Stimulated activated CD8-positive, alpha-beta memory T cell treated with anti-CD3 and anti-CD28 coated beads, Interleukin-4, amount 100 ng/mL, for 24 hours (primary cell): ENCODE measurements around the gene KLHL4.
"Not testable (repeated sequence)": the region's sequence is repeated elsewhere in the genome, so short reads cannot be mapped to it uniquely, and the experiment has no call there.

Experiments
- DNase-seq: peaks from one replicate; pipeline ENCODE4 v3.0.0-alpha.2; 2020; ENCODE audit warnings: low read depth

The KLHL4 gene, protein sequence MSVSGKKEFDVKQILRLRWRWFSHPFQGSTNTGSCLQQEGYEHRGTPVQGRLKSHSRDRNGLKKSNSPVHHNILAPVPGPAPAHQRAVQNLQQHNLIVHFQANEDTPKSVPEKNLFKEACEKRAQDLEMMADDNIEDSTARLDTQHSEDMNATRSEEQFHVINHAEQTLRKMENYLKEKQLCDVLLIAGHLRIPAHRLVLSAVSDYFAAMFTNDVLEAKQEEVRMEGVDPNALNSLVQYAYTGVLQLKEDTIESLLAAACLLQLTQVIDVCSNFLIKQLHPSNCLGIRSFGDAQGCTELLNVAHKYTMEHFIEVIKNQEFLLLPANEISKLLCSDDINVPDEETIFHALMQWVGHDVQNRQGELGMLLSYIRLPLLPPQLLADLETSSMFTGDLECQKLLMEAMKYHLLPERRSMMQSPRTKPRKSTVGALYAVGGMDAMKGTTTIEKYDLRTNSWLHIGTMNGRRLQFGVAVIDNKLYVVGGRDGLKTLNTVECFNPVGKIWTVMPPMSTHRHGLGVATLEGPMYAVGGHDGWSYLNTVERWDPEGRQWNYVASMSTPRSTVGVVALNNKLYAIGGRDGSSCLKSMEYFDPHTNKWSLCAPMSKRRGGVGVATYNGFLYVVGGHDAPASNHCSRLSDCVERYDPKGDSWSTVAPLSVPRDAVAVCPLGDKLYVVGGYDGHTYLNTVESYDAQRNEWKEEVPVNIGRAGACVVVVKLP

DNA sequence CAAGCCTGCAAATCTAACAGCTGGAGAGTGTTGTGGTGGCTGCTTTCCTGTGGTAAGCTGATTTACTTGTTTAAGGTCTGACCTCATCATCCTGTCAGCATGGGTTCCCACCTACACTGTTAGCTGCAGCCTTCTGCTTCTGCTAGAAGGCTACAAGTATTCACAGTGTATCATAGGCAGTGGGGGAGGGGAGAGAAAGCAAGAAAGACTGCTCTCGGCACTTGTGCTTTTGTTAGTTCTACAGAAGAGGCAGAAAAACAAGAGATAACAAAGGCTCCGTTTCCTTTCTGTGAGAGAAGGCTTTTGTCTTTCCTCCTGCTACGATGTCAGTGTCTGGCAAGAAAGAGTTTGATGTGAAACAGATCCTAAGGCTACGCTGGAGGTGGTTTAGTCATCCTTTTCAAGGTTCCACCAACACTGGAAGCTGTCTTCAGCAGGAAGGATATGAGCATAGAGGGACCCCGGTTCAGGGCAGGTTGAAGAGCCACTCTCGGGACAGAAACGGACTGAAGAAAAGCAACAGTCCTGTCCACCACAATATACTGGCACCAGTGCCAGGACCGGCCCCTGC is at the start of gene KLHL4:
Gene KLHL4 (plus strand): TSS at position 232 of the 571 bp plus-strand sequence. CDS start 92 bp downstream, at position 324.
- DNase-seq = peak; percentile 0

DNA sequence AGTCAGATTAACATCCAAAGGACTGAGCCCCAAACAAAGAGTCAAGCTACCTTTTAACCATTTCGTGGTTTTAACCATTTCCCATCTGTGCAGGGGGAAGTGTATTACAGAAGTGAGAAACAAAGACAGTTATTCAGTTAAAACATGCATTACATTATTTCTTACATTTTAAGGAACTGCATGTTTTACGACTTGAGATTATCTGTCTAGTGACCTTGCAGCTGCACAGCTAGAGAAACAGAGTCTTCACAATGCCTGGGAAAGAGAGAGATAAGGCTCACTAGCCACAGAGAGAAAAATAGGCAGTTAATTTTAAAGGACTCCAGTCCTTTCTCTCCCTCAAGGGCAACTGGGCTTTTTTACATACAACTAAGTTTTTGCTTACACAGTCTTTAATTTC is 48.7 kb upstream of the KLHL4 start:
- DNase-seq = no peak

DNA sequence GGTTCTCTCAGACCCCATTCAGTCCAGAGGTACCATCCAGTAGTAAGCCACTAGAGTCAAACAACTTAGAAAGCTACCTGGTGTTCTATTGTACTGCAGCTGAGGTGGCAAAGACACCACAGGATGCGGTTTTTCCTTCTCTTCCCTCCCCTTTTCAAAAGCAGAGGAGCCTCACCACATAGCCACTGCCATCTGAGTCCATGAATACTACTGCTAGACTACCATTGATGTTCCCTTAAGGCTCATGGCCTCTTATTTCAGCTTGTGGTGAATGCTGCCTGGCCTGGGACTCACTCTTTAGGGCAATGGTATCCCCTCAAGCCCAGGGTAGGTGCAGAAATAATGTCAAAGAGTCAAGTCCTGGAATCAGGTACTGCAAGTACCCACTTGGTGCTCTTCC is 41.8 kb upstream of the KLHL4 start:
- DNase-seq = no peak

DNA sequence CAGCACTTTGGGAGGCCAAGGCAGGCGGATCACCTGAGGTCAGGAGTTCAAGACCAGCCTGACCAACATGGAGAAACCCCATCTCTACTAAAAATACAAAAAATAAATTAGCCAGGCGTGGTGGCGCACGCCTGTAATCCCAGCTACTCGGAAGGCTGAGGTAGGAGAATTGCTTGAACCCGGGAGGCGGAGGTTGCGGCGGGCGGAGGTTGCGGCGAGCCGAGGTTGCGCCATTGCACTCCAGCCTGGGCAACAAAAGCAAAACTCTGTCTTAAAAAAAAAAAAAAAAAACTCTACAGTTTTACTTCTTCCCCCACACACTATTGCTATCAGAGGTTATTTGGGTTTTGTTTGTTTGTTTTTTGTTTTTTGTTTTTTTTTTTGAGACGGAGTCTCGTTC is 38.9 kb upstream of the KLHL4 start:
- not testable (repeated sequence) for DNase-seq

DNA sequence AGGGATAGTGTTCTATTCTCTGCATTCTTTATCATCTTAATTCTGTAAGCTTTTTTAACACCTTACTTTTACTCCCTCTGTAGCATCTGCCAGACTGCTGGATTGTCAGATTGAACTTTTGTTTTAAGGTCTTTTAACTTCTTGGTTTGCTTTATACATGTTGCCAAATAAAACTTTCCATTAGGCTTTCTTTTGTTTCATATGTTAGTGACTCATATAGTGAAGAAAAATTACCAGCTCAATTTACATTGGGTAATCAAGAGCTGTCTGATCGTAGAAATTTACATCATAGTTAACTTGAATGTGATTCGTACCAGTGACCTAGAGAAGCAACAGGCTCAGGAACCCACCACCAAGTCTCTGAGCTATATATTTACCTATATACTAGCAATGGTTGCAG is 28.5 kb upstream of the KLHL4 start:
- DNase-seq = no peak

DNA sequence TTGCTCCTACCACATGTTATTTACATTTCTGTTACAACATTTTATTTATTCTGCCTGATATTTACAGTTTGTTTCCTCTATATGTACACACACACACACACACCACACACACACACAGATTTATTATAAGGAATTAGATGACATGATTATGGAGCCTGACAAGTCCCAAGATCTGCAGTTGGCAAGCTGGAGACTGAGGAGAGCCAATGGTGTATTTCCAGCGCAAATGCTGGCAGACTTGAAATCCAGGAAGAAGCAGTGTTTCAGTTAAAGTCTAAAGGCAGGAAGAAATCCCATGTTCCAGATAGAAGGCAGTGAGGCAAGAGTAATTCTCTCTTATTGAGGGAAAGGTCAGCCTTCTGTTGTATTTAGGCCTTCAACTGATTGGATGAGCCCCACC is 1.8 kb upstream of the KLHL4 start:
- no peak for DNase-seq

DNA sequence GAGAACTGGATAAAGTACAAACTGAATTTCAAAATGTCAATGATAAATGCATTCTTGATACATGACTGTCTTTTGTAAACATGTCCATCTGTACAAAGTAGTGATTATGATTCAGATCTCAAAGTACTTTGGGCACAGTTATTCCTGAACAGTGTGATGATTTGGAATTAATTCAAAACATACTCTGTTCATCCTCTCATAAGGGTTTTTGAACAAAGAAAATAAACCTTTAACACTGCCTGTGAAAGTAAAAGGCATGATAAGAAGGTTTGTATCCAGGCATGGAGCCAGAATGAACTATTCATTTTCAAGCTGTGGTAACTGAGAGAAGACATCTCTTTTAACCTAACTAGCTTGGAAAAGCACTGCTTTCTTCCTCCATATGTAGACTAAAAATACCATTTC is 883 bp upstream of the KLHL4 start:
- no peak for DNase-seq

DNA sequence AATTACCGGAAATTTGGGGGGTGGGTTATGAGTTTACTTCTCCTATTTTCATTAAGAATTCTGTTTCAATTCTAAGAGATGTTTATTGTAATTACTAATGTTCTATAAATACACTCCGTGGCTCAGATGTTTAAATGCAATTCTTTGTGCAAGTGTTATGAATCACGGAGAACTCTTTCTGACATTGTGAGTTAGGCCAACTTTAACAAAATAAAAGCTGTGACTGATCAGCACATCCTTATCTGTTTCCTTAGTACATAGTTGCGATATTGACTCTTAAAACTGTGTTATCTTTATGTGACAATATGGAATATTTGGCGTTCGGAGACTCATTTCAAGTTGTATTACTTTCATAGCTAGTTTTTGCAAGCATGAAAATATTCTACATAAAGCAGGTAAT is 902 bp downstream of the KLHL4 start:
- no peak for DNase-seq

DNA sequence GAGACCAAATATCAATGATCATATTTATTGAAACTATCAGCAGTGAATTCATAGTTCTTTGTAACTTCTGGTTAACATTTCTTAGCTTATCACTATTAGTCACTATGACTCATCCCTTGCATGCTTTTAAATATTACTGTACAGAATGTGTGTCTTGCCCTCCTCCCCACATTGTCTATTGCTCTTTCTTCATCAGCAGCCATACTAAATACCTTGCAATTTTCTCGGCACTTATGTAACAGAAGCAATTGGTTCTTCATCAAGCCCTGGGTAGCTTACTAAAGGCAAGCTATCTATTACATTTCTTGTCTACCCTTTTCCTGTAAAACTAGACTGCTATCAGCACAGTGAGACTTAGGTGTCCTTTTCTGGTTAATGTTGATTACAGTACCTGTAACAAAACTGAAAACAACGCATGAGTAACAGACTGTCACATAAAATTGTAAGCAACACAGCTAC is 8.2 kb downstream of the KLHL4 start:
- no peak for DNase-seq

DNA sequence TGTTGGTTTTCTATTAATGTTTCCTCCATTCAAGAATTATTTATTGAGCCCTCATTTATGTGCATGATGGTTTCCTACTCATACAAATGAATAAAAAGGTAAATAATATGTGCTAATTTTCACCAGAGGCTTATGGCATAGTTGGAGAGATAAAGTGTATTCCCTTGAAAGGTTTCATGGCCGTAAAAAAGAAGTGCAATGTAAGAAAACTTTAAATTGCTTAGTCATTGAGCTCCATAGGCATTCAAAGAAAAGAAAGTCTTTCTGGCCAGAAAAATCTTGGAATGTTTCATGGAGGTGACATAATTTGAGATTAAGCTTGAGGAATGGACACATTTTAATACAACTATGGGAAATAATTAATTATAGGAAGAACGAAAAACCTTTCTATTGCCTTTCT is 8.7 kb downstream of the KLHL4 start:
- no peak for DNase-seq

DNA sequence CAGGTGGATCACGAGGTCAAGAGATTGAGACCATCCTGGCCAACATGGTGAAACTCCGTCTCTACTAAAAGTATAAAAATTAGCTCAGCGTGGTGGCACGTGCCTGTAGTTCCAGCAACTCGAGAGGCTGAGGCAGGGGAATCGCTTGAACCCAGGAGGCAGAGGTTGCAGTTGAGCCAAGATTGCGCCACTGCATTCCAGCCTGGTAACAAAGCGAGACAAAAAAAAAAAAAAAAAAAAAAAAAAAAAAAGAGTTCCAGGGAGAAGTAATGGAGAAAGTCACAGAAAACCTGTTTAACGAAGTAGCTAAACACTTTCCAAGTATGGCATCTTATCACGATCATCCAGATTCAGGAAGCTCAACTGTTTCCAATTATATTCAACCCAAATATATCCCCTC is 10.9 kb downstream of the KLHL4 start:
- DNase-seq = no peak

DNA sequence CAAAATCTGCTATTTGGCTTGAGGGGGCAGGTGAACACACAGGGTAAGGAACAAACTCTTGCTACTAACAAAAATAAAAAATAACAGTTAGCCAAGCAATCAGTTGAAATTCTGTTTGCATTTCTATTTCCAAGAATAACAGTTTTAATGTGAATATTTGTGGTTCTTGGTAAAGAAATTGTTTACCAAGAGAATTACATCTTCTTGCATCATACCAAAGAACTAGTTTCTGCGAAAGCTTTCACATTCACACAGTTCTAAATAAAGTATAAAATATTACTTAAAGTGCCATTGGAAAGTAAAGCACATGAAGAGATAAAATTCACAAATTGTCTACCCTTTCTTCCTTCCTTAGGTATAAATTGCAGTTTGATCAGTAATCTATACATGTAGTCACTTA is 54.4 kb downstream of the KLHL4 start:
- DNase-seq = no peak

DNA sequence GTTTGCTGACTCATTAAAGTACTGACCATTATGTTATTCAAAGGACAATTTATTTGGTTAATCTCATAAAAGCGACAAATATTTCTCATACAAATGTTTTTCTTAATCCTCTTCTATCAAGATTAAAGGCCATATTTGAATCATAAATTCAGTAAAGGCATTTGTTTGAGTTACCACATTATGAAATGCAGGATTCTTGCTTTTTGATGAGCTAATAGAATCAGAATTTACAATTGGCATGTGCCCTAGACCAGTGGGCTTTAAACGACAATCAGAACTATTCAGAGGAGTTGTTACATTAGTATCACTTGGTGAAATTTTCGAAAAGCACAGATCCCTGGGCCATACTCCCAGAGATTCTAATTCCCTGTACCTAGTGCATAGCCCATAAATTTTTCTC is 55.3 kb downstream of the KLHL4 start:
- no peak for DNase-seq

DNA sequence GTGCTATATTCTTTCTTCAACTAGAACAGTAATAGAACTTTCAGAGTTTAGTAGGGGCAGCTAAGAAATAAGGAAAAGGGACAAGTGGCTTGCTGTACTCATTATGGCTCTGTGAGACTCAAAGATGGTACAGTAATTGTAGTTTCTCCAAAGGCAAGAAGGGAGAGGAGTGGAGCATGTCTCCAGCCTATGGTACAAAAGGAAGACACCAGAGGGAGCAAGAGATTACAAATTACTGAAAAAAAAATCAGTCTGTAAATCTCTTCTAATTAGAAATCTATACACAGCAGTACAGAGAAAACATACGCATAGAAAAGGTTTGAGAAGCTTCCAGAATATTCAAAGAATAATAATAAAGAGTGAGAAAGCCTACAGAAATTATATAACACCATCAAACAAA is 61.4 kb downstream of the KLHL4 start:
- no peak for DNase-seq

DNA sequence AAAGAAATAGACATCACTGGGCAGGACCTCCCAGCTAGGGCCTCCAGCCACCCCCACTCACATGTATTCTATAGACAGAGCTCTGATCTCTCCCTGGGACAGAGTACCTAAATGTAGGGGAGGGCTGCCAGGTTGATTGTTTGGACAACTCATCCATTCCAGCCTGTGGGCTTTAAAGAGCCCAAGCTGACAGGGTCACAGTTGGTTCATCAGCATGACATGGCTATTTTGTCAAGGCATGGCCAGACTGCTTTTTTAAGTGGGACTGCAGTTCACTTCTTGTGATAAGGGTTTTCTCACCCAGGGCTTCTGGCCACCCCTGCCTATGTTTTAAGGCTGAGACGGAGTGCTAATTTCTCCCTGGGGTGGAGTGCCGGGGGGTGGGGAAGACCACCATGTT is 63.3 kb downstream of the KLHL4 start:
- no peak for DNase-seq

DNA sequence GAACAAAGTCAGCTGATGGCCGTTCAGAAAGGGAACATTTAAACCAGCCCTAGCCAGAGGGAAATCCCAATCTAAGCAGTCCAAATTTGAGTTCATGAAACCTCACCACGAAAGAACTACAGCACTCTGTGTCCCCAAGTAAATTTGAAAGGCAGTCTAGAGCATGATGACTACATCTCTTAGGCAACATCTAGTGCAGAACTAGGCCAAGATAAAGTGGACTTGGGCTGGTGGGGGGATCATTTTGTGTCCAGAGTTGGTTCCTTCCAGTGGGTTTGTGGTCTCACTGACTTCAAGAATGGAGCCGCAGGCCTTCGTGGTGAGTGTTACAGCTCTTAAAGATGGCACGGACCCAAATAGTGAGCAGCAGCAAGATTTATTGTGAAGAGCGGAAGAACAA is 64.9 kb downstream of the KLHL4 start:
- DNase-seq = no peak

DNA sequence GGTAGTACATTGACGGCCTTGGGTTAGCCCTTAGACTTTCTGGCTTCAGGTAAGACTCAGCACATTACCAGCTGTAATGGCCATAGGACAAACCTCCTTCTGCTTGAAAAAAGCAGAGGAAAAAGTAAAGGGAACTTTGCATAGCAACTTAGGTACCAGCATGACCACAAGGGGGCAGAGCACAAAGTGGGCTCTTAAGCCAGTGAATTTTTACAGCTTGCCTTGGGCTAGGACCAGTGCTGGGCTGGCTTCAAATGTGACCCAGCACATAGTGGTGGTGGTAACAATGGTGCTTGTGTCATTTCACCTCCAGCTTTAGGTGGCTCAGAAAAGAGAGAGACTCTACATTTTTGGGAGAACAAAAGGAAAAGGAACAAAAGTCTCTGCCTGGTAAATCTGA is 66.1 kb downstream of the KLHL4 start:
- DNase-seq = no peak

DNA sequence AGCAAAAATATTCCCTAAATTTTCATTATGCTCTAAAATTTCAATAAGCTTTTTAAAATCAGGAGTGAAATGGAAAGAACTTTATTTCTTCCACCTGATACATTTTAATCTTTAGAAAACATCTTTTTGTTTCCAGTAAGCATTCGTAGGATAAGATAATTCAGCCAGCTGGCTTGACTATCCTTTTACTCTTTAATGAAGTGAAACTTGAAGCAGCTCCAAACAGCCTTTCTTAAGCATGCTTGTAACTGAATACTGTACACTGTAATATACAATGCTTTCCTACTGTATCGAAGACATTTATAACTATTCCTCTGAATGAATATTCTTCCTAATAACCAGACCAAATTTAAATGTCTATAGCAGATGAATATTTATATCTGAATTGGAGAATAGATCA is 98.8 kb downstream of the KLHL4 start:
- no peak for DNase-seq

DNA sequence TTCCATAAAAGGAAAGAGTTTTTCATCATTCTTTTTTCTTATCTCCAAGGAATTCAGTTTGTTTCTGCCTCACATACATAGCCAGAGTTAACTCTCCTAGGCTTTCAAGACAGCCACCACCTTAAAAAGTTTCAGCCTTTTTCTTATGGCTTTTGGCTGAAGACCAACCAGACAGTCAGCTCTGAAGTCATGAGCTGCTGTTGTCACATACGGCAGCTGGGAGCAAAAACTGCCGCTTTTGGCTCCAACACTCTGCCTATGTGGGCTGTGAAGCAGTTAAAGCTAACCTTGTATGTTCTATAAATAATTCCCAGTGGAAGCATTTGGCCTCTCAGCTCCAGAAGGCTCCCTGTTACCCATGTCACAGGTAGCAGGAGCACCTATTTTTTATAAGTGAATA is 104.1 kb downstream of the KLHL4 start:
- no peak for DNase-seq

DNA sequence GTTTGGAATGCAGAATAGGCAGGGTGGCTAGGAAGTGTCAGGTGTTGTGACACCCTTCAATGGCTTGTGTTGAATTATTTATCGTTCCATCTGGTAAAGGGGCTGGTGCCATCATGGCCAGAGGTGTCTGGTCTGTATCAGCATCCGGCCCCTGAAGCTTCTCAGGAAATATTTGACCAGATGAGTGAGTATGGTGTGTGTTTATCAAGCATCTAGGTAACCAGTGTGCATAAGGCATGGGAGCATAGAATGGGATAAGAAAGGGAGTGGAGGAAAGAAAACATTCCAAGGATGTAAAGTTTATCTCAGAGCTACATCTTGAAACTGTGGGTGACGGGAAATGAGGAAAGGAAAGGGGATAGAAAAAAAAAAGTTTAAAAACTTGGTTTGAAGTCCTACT is 109.4 kb downstream of the KLHL4 start:
- DNase-seq = no peak

DNA sequence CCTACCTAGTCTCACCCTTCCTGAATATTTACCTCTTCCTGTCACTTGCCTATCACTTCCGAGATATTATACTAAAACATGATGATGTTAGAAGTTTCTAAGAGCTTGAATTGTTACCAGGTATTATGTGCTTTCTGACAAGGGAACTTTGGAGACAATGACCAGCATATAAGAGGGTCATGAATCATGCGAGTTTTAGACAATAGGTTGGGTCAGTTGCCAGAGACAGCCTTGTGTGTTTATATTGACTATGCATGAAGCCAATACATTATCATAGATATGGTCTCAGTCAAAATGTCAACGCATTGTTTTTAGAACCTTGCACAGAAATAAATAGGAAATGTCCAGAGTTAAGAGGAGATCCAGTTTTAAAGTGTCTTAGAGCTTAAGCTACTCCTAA is 116.8 kb downstream of the KLHL4 start:
- no peak for DNase-seq

DNA sequence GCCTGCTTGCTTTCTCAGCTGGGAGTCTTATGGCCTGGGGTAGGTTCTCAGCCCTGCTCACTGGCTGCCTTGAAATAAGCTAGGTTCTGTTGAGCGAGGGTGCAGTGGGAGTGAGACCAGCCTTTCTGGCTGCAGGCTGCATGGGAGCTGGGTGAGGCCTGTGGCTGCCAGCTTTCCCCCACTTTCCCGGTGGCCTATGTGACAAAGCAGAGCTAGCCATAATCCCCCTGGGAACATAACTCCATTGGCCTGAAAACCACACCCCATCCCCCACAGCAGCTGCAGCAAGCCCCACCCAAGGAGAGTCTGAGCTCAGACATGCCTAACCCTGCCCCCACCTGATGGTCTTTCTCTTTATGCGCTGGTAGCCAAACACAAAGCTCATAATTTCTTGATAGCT is 118.9 kb downstream of the KLHL4 start:
- no peak for DNase-seq

DNA sequence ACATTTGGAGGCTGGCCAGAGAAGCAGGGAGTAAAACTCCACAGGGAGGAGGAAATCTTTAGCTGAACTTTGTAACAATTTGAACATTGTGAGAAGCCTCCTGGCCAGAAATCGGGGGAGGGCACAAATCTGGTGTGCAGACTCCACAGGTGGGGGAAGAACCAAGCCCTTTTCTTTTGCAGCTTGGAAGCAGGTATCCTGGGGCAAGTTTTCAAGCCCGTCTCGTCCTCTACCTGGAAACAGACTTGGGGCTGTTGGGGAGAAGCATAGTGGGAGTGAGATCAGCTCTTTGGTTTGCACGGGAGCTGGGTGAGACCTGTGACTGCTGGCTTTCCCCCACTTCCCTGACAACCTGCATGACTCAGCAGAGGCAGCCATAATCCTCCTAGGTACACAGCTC is 123.8 kb downstream of the KLHL4 start:
- not testable (repeated sequence) for DNase-seq
